ENCODE results near the gene TMEM38B.
"Not testable (repeated sequence)": the region's sequence is repeated elsewhere in the genome, so short reads cannot be mapped to it uniquely, and the experiment has no call there.

The TMEM38B gene

GRCh38 chr9:105725370-105725769 lies 31.0 kb downstream of the TMEM38B start:
- no peak for TF ChIP-seq CTCF (IDR thresholded peaks at IDR 0.05; ENCODE audit: low read depth, low read length, missing control alignments)
- H3K4me3 ChIP-seq (ENCODE audit: low read depth, low read length) = no peak overlapping the region
- in situ Hi-C loops (cut with HindIII; ENCODE audit: low sequenced_read_pairs) = no loop called here
- DNase-seq (ENCODE audit: low read depth) = no peak

- H3K4me3 ChIP-seq (ENCODE audit: low read depth, low read length); DNase-seq (ENCODE audit: low read depth); in situ Hi-C loops (cut with HindIII; ENCODE audit: low sequenced_read_pairs): not testable (repeated sequence)
Observed at GRCh38 chr9:105728230-105728629, 33.9 kb downstream of the TMEM38B start.

GRCh38 chr9:105731420-105731819 lies 37.1 kb downstream of the TMEM38B start:
- H3K4me3 ChIP-seq (ENCODE audit: low read depth, low read length); in situ Hi-C loops (cut with HindIII; ENCODE audit: low sequenced_read_pairs); DNase-seq (ENCODE audit: low read depth): not testable (repeated sequence)

DNA sequence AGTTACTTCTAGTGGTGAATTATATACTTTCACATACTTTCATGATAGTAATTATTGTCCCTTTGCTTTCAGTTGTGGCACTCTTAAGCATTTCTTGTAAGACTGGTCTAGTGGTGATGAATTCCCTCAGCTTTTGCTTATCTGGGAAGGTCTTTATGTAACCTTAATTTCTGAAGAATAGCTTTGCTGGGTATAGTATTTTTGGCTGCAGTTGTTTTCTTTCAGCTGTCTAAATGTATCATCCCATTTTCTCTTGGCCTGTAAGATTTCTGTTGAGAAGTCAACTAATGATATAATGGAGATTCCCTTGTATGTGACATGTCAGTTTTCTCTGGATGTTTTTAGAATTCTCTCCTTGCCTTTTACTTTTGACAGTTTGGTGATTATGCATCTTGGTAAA lies 41.0 kb downstream of the TMEM38B start:
- no peak for TF ChIP-seq CTCF (IDR thresholded peaks at IDR 0.05; ENCODE audit: low read depth, low read length, missing control alignments)
- no peak for DNase-seq (ENCODE audit: low read depth)
- H3K4me3 ChIP-seq (ENCODE audit: low read depth, low read length) = no peak overlapping the region
- in situ Hi-C loops (cut with HindIII; ENCODE audit: low sequenced_read_pairs) = no loop called here

DNA sequence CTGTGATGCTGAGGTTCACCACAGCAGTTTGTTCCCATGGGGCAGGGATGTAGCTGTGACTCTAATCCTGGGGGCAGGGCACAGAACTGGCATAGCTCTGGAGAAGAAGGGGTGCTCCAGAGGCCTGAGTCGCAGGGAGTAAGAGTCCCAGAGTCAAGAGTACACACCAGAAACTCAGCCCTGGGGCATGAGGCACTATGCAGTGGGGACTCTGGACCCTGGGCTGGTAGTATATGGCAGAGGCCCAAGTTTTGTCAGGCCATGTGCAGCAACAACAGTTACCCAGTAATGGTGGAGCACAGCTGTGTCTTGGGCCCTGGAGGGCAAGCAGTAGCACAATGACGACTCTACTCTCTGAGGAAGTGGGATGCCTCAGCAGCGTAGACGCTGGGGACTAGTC lies 42.9 kb downstream of the TMEM38B start:
- no peak overlapping the region for H3K4me3 ChIP-seq (ENCODE audit: low read depth, low read length)
- no peak for TF ChIP-seq CTCF (IDR thresholded peaks at IDR 0.05; ENCODE audit: low read depth, low read length, missing control alignments)
- in situ Hi-C loops (cut with HindIII; ENCODE audit: low sequenced_read_pairs) = no loop called here
- DNase-seq (ENCODE audit: low read depth) = no peak

- DNase-seq (ENCODE audit: low read depth) = no peak
- in situ Hi-C loops (cut with HindIII; ENCODE audit: low sequenced_read_pairs) = no loop called here
- no peak overlapping the region for H3K4me3 ChIP-seq (ENCODE audit: low read depth, low read length)
- TF ChIP-seq CTCF (IDR thresholded peaks at IDR 0.05; ENCODE audit: low read depth, low read length, missing control alignments) = no peak
Observed at GRCh38 chr9:105742088-105742487, 47.7 kb downstream of the TMEM38B start.

- H3K4me3 ChIP-seq (ENCODE audit: low read depth, low read length); in situ Hi-C loops (cut with HindIII; ENCODE audit: low sequenced_read_pairs); DNase-seq (ENCODE audit: low read depth): not testable (repeated sequence)
Observed at GRCh38 chr9:105747325-105747724, 53.0 kb downstream of the TMEM38B start.

- in situ Hi-C loops (cut with HindIII; ENCODE audit: low sequenced_read_pairs) = no loop called here
- TF ChIP-seq CTCF (IDR thresholded peaks at IDR 0.05; ENCODE audit: low read depth, low read length, missing control alignments) = no peak
- no peak overlapping the region for H3K4me3 ChIP-seq (ENCODE audit: low read depth, low read length)
- no peak for DNase-seq (ENCODE audit: low read depth)
Observed at GRCh38 chr9:105751761-105752160, 57.4 kb downstream of the TMEM38B start.

Measured in astrocyte of the cerebellum (primary cell).